Right renal cortex interstitium (tissue), 3 donors: ENCODE measurements around the gene RIMS1. TPM values are rescaled to one million over a fixed set of nuclear protein-coding genes. Genes with fewer than 3 reads are reported as not detected.

ENCODE experiments used
- DNase-seq, 3 donors: peaks; one replicate each; pipeline ENCODE4 v3.0.0-alpha.2; 2013; ENCODE audit warnings: low read depth in 3 of 3, low spot score in 2 of 3
- polyA plus RNA-seq, 3 donors: library from polyadenylated mRNA; unstranded; fragments of 120-200 nt; gene quantifications; one replicate each; pipeline ENCODE4 v1.2.1, GENCODE V29; 2013; ENCODE audit not compliant: insufficient read length in 3 of 3

RIMS1 gene, protein sequence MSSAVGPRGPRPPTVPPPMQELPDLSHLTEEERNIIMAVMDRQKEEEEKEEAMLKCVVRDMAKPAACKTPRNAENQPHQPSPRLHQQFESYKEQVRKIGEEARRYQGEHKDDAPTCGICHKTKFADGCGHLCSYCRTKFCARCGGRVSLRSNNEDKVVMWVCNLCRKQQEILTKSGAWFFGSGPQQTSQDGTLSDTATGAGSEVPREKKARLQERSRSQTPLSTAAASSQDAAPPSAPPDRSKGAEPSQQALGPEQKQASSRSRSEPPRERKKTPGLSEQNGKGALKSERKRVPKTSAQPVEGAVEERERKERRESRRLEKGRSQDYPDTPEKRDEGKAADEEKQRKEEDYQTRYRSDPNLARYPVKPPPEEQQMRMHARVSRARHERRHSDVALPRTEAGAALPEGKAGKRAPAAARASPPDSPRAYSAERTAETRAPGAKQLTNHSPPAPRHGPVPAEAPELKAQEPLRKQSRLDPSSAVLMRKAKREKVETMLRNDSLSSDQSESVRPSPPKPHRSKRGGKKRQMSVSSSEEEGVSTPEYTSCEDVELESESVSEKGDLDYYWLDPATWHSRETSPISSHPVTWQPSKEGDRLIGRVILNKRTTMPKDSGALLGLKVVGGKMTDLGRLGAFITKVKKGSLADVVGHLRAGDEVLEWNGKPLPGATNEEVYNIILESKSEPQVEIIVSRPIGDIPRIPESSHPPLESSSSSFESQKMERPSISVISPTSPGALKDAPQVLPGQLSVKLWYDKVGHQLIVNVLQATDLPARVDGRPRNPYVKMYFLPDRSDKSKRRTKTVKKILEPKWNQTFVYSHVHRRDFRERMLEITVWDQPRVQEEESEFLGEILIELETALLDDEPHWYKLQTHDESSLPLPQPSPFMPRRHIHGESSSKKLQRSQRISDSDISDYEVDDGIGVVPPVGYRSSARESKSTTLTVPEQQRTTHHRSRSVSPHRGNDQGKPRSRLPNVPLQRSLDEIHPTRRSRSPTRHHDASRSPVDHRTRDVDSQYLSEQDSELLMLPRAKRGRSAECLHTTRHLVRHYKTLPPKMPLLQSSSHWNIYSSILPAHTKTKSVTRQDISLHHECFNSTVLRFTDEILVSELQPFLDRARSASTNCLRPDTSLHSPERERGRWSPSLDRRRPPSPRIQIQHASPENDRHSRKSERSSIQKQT (N-terminal part only)
- 1 to 10 TPM; 2.0 to 4.0 (median 3.0) TPM for polyA plus RNA-seq

DNA sequence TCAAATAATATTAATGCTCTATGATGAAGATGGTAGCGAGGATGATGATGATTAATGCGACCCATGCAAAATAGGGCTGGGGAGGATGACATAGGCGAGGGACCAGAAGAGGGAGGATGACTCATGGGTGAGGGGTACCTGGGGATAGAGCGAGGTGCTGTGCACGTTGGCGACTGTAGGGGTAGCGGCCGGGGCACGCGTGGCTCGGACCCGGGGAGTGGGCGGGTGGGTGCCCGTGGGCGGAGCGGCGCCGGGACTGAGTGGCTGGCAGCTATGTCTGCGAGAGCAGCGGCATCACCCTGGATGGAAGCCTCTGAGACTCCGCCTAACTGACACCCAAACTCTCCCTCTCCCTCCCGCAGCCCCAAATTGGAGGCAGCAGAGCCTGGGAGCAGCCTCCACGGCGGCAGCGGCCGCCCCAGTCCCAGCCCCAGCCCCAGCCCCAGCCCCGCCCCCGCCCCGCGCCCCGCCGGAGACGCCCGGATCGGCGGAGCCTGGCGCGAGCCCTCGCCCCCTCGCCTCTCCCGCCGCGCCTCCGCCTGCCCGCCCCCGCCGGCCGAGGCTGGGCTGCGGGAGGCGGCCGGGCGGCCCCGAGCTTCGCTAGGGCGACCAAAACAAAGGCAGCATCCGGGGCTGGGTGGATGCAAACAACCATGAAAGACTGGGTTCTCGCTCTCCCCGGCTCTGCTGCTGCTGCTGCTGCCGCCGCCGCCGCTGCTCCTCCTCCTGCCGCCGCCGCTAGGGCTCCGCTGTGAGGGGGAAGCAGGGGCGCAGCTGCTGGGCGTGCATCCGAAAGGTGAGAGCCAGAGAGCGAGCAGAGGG lies at the start of gene RIMS1:
TSS of gene RIMS1 (plus strand) at position 367 of the 822 bp plus-strand sequence. CDS start 474 bp downstream, outside the sequence.
- no peak for DNase-seq

DNA sequence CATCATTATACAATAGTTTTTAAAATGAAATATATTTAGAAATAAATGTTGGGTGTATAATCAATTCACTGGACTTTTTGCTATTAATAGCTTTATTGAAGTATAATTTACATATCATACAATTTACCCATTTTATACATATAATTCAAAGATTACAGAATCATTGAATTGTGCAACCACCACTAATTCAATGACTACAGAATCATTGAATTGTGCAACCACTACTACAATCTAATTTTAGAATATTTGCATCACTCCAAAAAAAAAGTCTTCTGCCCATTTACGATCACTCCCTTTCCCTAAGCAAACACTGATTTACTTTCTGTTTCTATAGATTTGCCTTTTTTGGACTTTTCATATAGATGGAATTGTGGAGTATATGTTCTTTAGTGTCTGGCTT lies 35.1 kb upstream of the RIMS1 start:
- DNase-seq = no peak

DNA sequence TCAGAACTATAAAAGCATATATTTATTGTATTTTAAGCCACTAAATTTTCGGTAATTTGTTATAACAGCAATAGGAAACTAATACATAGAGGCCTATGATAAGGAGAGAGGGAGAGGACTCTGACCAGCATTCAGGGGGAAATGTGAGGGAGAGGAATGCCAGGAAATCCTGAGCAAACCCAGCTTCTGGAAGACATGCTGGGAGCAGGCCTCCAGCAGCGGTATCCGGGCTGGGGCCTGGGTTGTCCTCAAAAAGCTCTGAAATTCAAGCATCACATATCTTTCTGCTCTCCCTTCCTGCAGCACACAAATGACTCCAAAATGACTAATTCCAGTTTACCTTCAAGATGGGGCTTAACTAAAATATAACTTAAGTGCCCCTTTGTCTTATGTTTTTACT lies 33.4 kb upstream of the RIMS1 start:
- DNase-seq = no peak

GRCh38 chr6:71855406-71855805 lies 30.9 kb upstream of the RIMS1 start:
- no peak for DNase-seq

- no peak for DNase-seq
These were observed 7.3 kb upstream of the RIMS1 start for GRCh38 chr6:71879016-71879415.

DNA sequence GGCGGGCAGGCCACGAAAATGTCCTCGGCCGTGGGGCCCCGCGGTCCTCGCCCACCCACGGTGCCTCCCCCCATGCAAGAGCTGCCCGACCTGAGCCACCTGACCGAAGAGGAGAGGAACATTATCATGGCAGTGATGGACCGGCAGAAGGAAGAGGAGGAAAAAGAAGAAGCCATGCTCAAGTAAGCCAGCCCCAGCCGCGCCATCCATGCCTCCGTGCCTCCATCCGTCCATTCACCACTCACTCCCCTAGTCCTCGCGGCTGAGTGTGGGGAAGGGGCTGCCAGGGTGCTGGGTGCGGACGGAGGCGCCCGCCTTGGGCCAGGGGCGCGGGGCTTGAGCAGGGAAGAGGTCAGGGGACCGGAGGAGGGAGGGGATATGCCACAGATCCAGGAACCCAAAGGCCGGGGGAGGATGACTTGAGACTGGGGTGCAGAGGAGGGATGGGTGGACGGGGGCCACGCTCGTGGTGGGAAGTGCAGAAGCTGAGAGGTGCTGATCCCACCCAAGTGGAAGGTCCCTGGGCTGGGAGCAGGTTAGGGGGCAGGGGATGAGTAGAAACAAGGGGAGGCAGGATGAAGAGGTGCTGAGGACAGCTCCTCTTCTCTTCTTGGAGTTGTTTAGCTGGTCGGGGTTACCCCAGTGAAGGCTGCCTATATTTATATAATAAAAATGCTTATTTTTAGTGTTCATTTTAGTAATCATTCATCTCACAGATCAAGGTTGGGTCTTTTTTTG lies 825 bp downstream of the RIMS1 start:
- no peak for DNase-seq

DNA sequence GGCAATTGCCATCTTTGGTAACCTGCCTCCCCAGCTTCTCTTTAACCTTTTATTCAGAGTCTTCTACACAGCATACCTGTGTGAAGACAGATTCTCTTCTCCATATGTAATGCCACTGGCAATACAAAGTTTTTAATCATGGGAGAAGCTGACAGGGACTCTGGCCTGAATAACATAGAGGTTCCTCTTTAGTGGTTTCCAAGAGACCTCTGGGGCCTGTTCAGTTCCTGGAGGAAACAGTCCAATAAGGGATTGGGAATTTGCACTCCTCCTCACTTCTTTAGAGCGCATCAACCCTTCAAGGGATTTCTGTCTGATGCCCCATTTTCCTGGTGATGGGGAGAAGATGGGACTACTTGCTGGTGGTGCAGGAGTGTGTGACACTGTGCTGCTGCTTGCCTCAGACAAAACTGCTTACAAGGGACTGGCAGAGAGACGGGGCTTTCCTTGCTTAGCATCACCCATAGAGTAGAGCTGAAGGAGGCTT lies 1.4 kb downstream of the RIMS1 start:
- DNase-seq = no peak

GRCh38 chr6:71888756-71889340 lies 2.5 kb downstream of the RIMS1 start:
- DNase-seq = no peak

DNA sequence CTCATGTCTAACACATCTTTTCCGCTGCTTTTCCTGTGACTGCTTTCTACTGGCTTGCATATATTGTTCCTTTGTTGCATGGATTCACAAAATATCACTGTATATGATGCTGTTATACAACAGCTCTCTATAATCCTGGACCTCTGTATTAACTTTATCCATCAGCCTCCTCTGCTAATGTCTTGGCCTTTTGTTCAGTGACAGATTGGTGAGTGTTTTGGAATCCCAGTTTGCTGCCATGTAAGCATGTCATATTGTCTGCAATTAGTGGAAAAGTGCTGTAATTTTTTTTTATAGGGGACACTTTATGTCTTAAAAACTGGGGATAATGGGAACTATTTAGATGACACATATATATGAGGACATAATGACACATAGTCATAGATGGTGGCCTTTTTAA lies 3.0 kb downstream of the RIMS1 start:
- DNase-seq = no peak

GRCh38 chr6:71892641-71893040 lies 6.3 kb downstream of the RIMS1 start:
- DNase-seq = no peak

DNA sequence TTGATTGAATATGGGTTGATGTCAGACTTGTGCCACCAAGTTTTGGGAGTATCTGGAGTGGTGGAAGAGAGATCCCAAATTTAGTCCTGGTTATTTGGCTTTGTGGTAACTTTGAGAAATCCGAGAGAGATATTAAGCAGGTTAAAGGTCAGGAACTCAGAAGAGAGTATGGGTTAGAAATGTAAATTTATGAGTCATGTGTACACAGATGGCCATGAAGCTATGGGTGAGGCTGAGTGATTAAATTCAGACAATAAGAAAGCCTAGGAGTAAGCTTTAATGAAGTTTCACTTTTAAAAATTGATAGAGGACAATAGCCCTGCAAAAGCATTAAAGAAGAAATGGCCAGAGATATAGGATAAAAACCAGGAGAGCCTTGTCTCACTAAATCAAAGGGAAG lies 14.3 kb downstream of the RIMS1 start:
- DNase-seq = no peak

DNA sequence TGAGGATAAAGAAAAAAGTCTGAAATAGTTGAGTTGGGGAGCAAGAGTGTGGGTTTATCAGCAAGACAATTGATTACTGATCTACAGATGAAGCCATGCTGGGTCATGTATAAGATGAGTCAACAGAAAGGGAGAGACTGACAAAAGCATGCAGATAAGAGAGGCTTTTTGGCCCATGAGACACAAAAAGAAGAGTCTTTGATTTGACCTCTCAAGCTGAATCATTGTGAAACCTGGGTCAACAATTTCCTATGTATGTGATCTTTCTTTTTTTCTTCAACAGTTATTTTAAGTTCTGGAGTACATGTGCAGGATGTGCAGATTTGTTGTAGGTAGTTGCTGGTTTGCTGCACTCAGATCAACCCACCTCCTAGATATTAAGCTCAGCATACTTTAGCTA lies 15.9 kb downstream of the RIMS1 start:
- DNase-seq = no peak

- DNase-seq = no peak
These were observed 20.5 kb downstream of the RIMS1 start for GRCh38 chr6:71906813-71907212.

GRCh38 chr6:71908162-71908765 lies 21.9 kb downstream of the RIMS1 start:
- no peak for DNase-seq

DNA sequence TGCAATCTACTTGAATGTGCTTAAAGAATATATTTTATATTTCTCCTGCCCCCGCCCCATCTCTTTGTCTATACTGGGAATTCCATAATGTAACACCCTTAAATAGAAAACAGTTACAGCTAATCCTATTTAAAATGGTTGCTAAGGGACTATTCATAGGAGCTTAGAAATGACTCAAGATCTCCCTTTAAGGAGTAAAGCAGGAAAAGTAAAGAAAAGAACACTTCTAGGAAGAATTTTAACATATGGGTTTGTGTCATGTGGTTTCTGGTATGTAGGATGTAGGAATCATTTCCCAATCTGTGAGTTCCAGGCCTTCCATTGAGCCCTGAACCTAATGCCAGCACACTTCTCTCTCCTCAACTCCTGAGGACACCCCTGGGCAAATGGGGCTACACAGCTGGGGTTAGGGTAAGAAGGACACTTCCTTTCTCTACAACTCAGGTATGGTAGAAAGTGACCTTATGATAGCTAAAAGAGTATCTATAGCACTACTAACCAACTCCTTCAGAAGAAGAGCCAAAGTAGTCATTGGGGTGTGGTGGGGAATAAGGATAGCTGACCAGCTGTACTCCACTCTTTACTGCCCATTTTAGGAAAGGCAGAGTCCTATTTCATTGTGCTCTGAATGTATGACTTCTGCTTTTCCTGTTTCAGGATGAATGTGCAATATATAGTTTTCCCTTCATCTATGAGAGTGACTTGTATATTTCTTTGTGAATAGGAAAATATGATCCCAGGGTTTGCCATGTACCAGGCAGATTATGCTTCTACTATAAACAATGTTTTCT lies 27.3 kb downstream of the RIMS1 start:
- DNase-seq = no peak

- no peak for DNase-seq
These were observed 42.7 kb downstream of the RIMS1 start for GRCh38 chr6:71929047-71929446.

- DNase-seq = peak in 1 of 3 donors; percentile 16
These were observed 47.5 kb downstream of the RIMS1 start for GRCh38 chr6:71933881-71934280.

GRCh38 chr6:71965404-71965803 lies 79.1 kb downstream of the RIMS1 start:
- no peak for DNase-seq
